ENCODE measurements around the gene NPRL2. TPM values are rescaled to one million over a fixed set of nuclear protein-coding genes. Genes with fewer than 3 reads are reported as not detected.
A peak's percentile ranks its signal among the peaks of the same experiment; 100 is the strongest.

NPRL2 gene
- total and polyA plus RNA-seq, 9 of the 15 experiments (the other 6 are each of a cell fraction or from before 2014, with no cell fraction given): 17.4 to 40.4 (median 24.4) TPM

GRCh38 chr3:50357481-50357880 lies 6.9 kb upstream of the NPRL2 start:
- H3K9me3 ChIP-seq (replicated peaks; ENCODE audit: control insufficient read depth, insufficient read depth, low read depth, low read length): no peaks in the 10 kb centered on the region
- H3K79me2 ChIP-seq (ENCODE audit: control insufficient read depth, insufficient read depth, low read length): peaks cover 41% of the 10 kb centered on the region
- peak overlapping the region; percentile 0; the same call in 1 of the 3 replicates for H3K27ac ChIP-seq (ENCODE audit: extremely low read depth, low read depth, low read length)
- CTCF ChIA-PET (ENCODE audit: low intra/inter-chr PET ratio): no interaction called here
- H3K36me3 ChIP-seq (ENCODE audit: control insufficient read depth, insufficient read depth, low read length): peaks cover 45% of the 10 kb centered on the region; the same call in 2 of the 3 replicates
- intact Hi-C loops (cut with micrococcal nuclease): loop anchor here (5.0 kb wide), 1 partner anchor 255 kb away; the partner anchor contains the start of gene CISH
- peaks cover 31% of the 10 kb centered on the region; the same call in 1 of the 2 replicates for H4K20me1 ChIP-seq (replicated peaks; ENCODE audit: control insufficient read depth, insufficient read depth, low read length)
- POLR2A ChIA-PET: interaction anchor here (0.7 to 1.7 kb wide), 6 partner anchors 9 to 196 kb away, joined by 3 to 10 read pairs (median 4); partner anchors contain the start of gene HYAL1
- ATAC-seq (no peak), DNase-seq (ENCODE audit: extremely low read depth in 1 of 4, low spot score in 3 of 4) (no peak), FAIRE-seq (no peak)
- no TSS peak for BruUV-seq (replicated peaks)
- H3K4me1 ChIP-seq (replicated peaks in 1 of 2; ENCODE audit: control insufficient read depth in 2 of 2, insufficient read depth in 2 of 2, low read length in 2 of 2): peaks cover 29 to 46% of the 10 kb centered on the region in 2 experiments; a peak in 4 of 5 replicates
- WGBS (ENCODE audit: insufficient coverage, low coverage, missing lambda C conversion rate): 0% methylated on average over 1 of the region's 1 CpG
- H3K4me3 ChIP-seq: peak overlapping the region; percentile 62
- no peak overlapping the region for H2AFZ ChIP-seq (ENCODE audit: low read depth, low read length)
- H3K4me2 ChIP-seq (ENCODE audit: insufficient read depth, low read length): peak overlapping the region; percentile 95
- TF ChIP-seq CEBPZ (IDR thresholded peaks at IDR 0.05; ENCODE audit: borderline replicate concordance, low read depth, low read length): no peak
- TF ChIP-seq EWSR1 (IDR thresholded peaks at IDR 0.05; ENCODE audit: borderline replicate concordance, low read depth, partially characterized antibody): no peak
- no peak for TF ChIP-seq PHF21A (IDR thresholded peaks at IDR 0.05; ENCODE audit: borderline replicate concordance, low read depth)
- no peak for TF ChIP-seq ILK (tag; IDR thresholded peaks at IDR 0.05; ENCODE audit: borderline replicate concordance, low read depth)
- peak overlapping the region; percentile 74 to 99; a peak in 3 of 4 replicates for H3K9ac ChIP-seq (ENCODE audit: insufficient read depth in 1 of 2, low read depth in 2 of 2, low read length in 2 of 2)
- H3K27me3 ChIP-seq (ENCODE audit: control insufficient read depth in 2 of 2, insufficient read depth in 2 of 2, low read length in 2 of 2): no peaks in the 10 kb centered on the region
- peaks cover 6% of the 10 kb centered on the region for H3K9me1 ChIP-seq (ENCODE audit: control insufficient read depth, insufficient read depth, low read length)
- in situ Hi-C loops (cut with MboI): no loop called here

Measured in K562 (cell line).